Body of pancreas (tissue), 4 donors: ENCODE measurements around the gene OSBP2.

Source experiments
- POLR2A ChIP-seq, 3 donors: fragments of 450-650 bp; IDR thresholded peaks; one replicate each; pipeline ENCODE4 v1.6.1; 2016; ENCODE audit warnings: antibody characterized with exemption in 3 of 3, mild to moderate bottlenecking in 2 of 3
- TF ChIP-seq, protein P1 (sequence below), 7 experiments: fragments of 450-650 bp in 4 of 7; fragments of 200-600 bp in 3 of 7; sonication (generic) in 3 of 7; IDR thresholded peaks; one replicate each; pipeline ENCODE4 v1.5.1; 2016 to 2019; ENCODE audit warnings: antibody characterized with exemption in 7 of 7

DNA sequence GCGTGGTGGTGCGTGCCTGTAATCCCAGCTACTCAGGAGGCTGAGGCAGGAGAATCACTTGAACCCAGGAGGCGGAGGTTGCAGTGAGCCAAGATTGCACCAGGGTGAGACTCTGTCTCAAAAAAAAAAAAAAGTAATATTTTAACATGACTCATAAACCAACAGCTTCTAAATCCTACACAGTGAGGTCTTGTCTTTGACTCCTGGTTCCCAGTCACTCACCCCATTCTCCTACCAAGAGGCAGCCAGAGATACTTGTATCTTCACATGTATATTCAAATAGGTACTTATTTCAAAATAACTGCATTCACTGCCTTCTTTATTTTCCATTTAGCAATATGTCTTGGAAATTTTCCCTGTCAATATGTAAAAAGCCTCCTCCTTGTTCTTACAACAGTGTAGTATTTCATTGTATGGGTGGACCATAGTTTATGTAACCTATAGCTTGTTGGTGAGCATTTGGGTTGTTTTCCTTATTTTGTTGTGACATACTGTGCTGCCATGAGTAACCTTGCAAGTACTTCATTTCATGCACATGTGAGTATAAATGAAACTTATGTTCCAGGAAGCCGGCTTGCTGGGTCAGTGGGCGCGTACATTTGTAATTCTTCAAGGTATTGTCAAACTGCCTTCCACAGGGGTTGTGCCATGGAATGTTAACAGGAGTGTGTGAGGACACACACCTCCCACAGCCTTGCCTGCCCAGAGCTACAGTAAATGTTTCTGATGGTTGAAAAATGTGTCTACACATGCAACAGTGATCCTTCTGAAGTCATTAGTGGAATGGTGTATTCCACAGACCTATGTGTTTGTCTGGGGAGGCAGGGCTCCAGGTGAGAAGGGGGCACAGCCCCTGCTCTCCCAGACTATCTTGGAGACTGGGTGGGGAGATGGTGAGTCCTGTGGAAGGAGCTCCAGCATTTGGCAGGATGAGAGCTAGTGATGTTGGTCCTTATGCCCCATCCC, 47.9 kb downstream of the OSBP2 start:
- TF ChIP-seq, protein P1, sequence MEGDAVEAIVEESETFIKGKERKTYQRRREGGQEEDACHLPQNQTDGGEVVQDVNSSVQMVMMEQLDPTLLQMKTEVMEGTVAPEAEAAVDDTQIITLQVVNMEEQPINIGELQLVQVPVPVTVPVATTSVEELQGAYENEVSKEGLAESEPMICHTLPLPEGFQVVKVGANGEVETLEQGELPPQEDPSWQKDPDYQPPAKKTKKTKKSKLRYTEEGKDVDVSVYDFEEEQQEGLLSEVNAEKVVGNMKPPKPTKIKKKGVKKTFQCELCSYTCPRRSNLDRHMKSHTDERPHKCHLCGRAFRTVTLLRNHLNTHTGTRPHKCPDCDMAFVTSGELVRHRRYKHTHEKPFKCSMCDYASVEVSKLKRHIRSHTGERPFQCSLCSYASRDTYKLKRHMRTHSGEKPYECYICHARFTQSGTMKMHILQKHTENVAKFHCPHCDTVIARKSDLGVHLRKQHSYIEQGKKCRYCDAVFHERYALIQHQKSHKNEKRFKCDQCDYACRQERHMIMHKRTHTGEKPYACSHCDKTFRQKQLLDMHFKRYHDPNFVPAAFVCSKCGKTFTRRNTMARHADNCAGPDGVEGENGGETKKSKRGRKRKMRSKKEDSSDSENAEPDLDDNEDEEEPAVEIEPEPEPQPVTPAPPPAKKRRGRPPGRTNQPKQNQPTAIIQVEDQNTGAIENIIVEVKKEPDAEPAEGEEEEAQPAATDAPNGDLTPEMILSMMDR (IDR thresholded peaks at IDR 0.05) = no peak
- no peak for TF ChIP-seq POLR2A (IDR thresholded peaks at IDR 0.05)
